ENCODE results near the gene SCAND1.

- TF ChIP-seq CTCF (conservative IDR thresholded peaks at IDR 0.05) (no peak), EZH2 (IDR thresholded peaks at IDR 0.05; ENCODE audit: low read depth) (no peak)
Observed at GRCh38 chr20:35979544-35979943, 25.2 kb upstream of the SCAND1 start.

Measured in PC-9 (cell line).